ENCODE results near the gene MISP3. TPM values are rescaled to one million over a fixed set of nuclear protein-coding genes. Genes with fewer than 3 reads are reported as not detected.
A peak's percentile ranks its signal among the peaks of the same experiment; 100 is the strongest.

MISP3 gene
- total and polyA plus RNA-seq, 9 donors = 0.28 to 13.9 (median 0.79) TPM

- intact Hi-C loops (cut with DNase I) = loop anchor here in 2 of 4 donors (10.0 kb wide), 2 partner anchors 49 to 321 kb away; partner anchors contain the start of genes ASF1B (in 1 of the 2) and MRI1 (in 1 of the 2)
- Histone ChIP-seq H3K4me3 (no peak within 1 kb of the TSS), H3K9me3 (no peaks in the 10 kb centered on the region), H3K27ac (no peak within 1 kb of the TSS), H3K36me3 (no peaks in the 10 kb centered on the region), H3K4me1 (ENCODE audit: insufficient read depth) (peaks cover 2% of the 10 kb centered on the region), H3K27me3 (no peaks in the 10 kb centered on the region)
- no peak for TF ChIP-seq CTCF (IDR thresholded peaks at IDR 0.05)
- no peak for TF ChIP-seq EP300 (IDR thresholded peaks at IDR 0.05)
- no peak for TF ChIP-seq POLR2A (IDR thresholded peaks at IDR 0.05)
- DNase-seq = peak in 1 of 5 donors; percentile 39
- WGBS, 3 donors = 46 to 70% (median 65%) methylated on average over 52 to 54 of the region's 54 CpGs
Observed at GRCh38 chr19:14085309-14085995, 12.9 kb downstream of the MISP3 start, which contains the start of gene C19orf67. TSS of gene C19orf67 (minus strand) at chr19:14085783. CDS start at chr19:14085627, 156 bp downstream.

GRCh38 chr19:14086098-14086497 is 13.5 kb downstream of the MISP3 start:
- no peak overlapping the region for H3K4me3 ChIP-seq
- H3K27ac ChIP-seq = no peak overlapping the region
- intact Hi-C loops (cut with DNase I) = loop anchor here in 2 of 4 donors (10.0 kb wide), 2 partner anchors 49 to 321 kb away; partner anchors contain the start of genes ASF1B (in 1 of the 2) and MRI1 (in 1 of the 2)
- DNase-seq = no peak
- no peaks in the 10 kb centered on the region for H3K9me3 ChIP-seq
- H3K36me3 ChIP-seq = no peaks in the 10 kb centered on the region
- no peaks in the 10 kb centered on the region for H3K27me3 ChIP-seq
- WGBS, 3 donors = 82 to 92% (median 84%) methylated on average over 5 of the region's 5 CpGs
- H3K4me1 ChIP-seq (ENCODE audit: insufficient read depth) = no peaks in the 10 kb centered on the region
- TF ChIP-seq POLR2A (IDR thresholded peaks at IDR 0.05) (no peak), CTCF (IDR thresholded peaks at IDR 0.05) (no peak), EP300 (IDR thresholded peaks at IDR 0.05) (no peak)

GRCh38 chr19:14088634-14089411 is 16.2 kb downstream of the MISP3 start:
- intact Hi-C loops (cut with DNase I) = loop anchor here in 2 of 4 donors (10.0 kb wide), 2 partner anchors 46 to 324 kb away; partner anchors contain the start of genes ASF1B (in 1 of the 2) and MRI1 (in 1 of the 2)
- H3K36me3 ChIP-seq = no peaks in the 10 kb centered on the region
- peak overlapping the region; percentile 20 to 56 for H3K27ac ChIP-seq
- TF ChIP-seq POLR2A (IDR thresholded peaks at IDR 0.05) (no peak), EP300 (IDR thresholded peaks at IDR 0.05) (no peak), CTCF (IDR thresholded peaks at IDR 0.05) (no peak)
- H3K4me1 ChIP-seq (ENCODE audit: insufficient read depth) = peaks cover 5% of the 10 kb centered on the region
- peak in 1 of 5 donors; percentile 58 for DNase-seq
- H3K9me3 ChIP-seq = no peaks in the 10 kb centered on the region
- 83 to 89% (median 85%) methylated on average over 26 to 30 of the region's 30 CpGs for WGBS, 3 donors
- no peak overlapping the region for H3K4me3 ChIP-seq
- H3K27me3 ChIP-seq = no peaks in the 10 kb centered on the region

GRCh38 chr19:14089412-14089661 is 16.8 kb downstream of the MISP3 start:
- TF ChIP-seq CTCF (IDR thresholded peaks at IDR 0.05) (no peak), POLR2A (IDR thresholded peaks at IDR 0.05) (no peak), EP300 (IDR thresholded peaks at IDR 0.05) (no peak)
- intact Hi-C loops (cut with DNase I) = loop anchor here in 2 of 4 donors (10.0 kb wide), 2 partner anchors 45 to 325 kb away; partner anchors contain the start of genes ASF1B (in 1 of the 2) and MRI1 (in 1 of the 2)
- Histone ChIP-seq H3K4me1 (ENCODE audit: insufficient read depth) (peaks cover 5% of the 10 kb centered on the region), H3K9me3 (no peaks in the 10 kb centered on the region), H3K36me3 (no peaks in the 10 kb centered on the region), H3K27ac (peak overlapping the region; percentile 20 to 56), H3K4me3 (peak overlapping the region; percentile 85), H3K27me3 (no peaks in the 10 kb centered on the region)
- DNase-seq = no peak
- 14 to 19% (median 17%) methylated on average over 16 of the region's 16 CpGs for WGBS, 3 donors
